ENCODE results near the gene FGF23. TPM values are rescaled to one million over a fixed set of nuclear protein-coding genes. Genes with fewer than 3 reads are reported as not detected.

The FGF23 gene
- total and polyA plus RNA-seq, 2 of the 4 experiments (the other 2 are of a cell fraction): not detected

- no peak overlapping the region for H2AK9ac ChIP-seq (replicated peaks; ENCODE audit: low read depth, low read length, poor library complexity)
- H2BK5ac ChIP-seq (ENCODE audit: low read depth, low read length, poor library complexity, severe bottlenecking): no peak overlapping the region
- H3K56ac ChIP-seq (ENCODE audit: extremely low read depth, insufficient read depth, low read length): no peak overlapping the region
- dilution Hi-C loops (cut with HindIII; ENCODE audit: low sequenced_read_pairs, unreplicated experiment) (no loop called here), intact Hi-C loops (cut with micrococcal nuclease) (no loop called here), in situ Hi-C loops (cut with MboI; ENCODE audit: low sequenced_read_pairs) (no loop called here)
- H2AK5ac ChIP-seq (ENCODE audit: low read depth, low read length): no peak overlapping the region
- H2AFZ ChIP-seq (replicated peaks; ENCODE audit: low read length, poor library complexity): no peak overlapping the region
- H4K91ac ChIP-seq (ENCODE audit: insufficient read depth, low read depth, low read length): no peak overlapping the region
- BruUV-seq (replicated peaks): no TSS peak
- ATAC-seq (ENCODE audit: low read depth) (no peak), DNase-seq (no peak)
- peaks cover 7% of the 10 kb centered on the region for H3K27me3 ChIP-seq (ENCODE audit: control insufficient read depth, insufficient read depth, low read length)
- CTCF ChIA-PET: no interaction called here
- H3K36me3 ChIP-seq (ENCODE audit: control insufficient read depth, insufficient read depth, low read length): no peaks in the 10 kb centered on the region
- H3K4me1 ChIP-seq (ENCODE audit: control insufficient read depth, insufficient read depth, low read length): no peaks in the 10 kb centered on the region
- no peaks in the 10 kb centered on the region for H4K20me1 ChIP-seq (ENCODE audit: insufficient read depth, low read length)
- H3K9me3 ChIP-seq (ENCODE audit: control insufficient read depth, insufficient read depth, low read length): no peaks in the 10 kb centered on the region
- no peak overlapping the region for H2BK120ac ChIP-seq (ENCODE audit: low read depth, low read length)
- no peak overlapping the region for H4K8ac ChIP-seq (ENCODE audit: low read depth in 2 of 2, low read length in 2 of 2)
- H3K4ac ChIP-seq (ENCODE audit: low read depth, low read length): no peak overlapping the region
- no peak overlapping the region for H3K23ac ChIP-seq (ENCODE audit: low read depth, low read length)
- H3K27ac ChIP-seq (ENCODE audit: insufficient read depth, low read length): no peak overlapping the region
- no CpG with 5 or more reads among the region's 3 CpGs for WGBS, 2 experiments (ENCODE audit: extremely low coverage in 2 of 2, insufficient read length in 1 of 2)
- H3K79me1 ChIP-seq (ENCODE audit: low read depth in 1 of 2, low read length in 2 of 2): no peaks in the 10 kb centered on the region
- no peak overlapping the region for H3K18ac ChIP-seq (ENCODE audit: low read depth, low read length)
- no peaks in the 10 kb centered on the region for H3K9me1 ChIP-seq (ENCODE audit: insufficient read depth, low read length)
- H3K14ac ChIP-seq (replicated peaks; ENCODE audit: low read depth, low read length): no peak overlapping the region
- TF ChIP-seq RCOR1 (IDR thresholded peaks at IDR 0.05; ENCODE audit: insufficient replicate concordance, low read length) (no peak), POLR2A (IDR thresholded peaks at IDR 0.05; ENCODE audit: low read depth, low read length) (no peak), SMC3 (IDR thresholded peaks at IDR 0.05; ENCODE audit: low read depth, low read length) (no peak), MAZ (IDR thresholded peaks at IDR 0.05; ENCODE audit: borderline replicate concordance, low read depth, low read length) (no peak), ELK1 (IDR thresholded peaks at IDR 0.05; ENCODE audit: borderline replicate concordance, low read depth, low read length) (no peak), USF2 (IDR thresholded peaks at IDR 0.05; ENCODE audit: low read depth, low read length) (no peak), RFX5 (IDR thresholded peaks at IDR 0.05; ENCODE audit: low read depth, low read length) (no peak), CEBPB (IDR thresholded peaks at IDR 0.05; ENCODE audit: low read depth, low read length) (no peak), MAFK (IDR thresholded peaks at IDR 0.05; ENCODE audit: low read depth, low read length) (no peak), MXI1 (IDR thresholded peaks at IDR 0.05; ENCODE audit: borderline replicate concordance, low read depth, low read length) (no peak), CTCF (conservative IDR thresholded peaks at IDR 0.05; ENCODE audit: low read depth, low read length) (no peak), RAD21 (IDR thresholded peaks at IDR 0.05; ENCODE audit: low read length) (no peak), FOS (IDR thresholded peaks at IDR 0.05; ENCODE audit: low read depth, low read length) (no peak), NFE2L2 (IDR thresholded peaks at IDR 0.05; ENCODE audit: low read depth, low read length) (no peak), CHD1 (IDR thresholded peaks at IDR 0.05; ENCODE audit: low read depth, low read length) (no peak)
- H2BK20ac ChIP-seq (ENCODE audit: low read depth, low read length): no peak overlapping the region
- POLR2A ChIA-PET (ENCODE audit: unreplicated experiment): no interaction called here
- H3K4me2 ChIP-seq (ENCODE audit: low read depth, low read length): no peak overlapping the region
- no peak overlapping the region for H3K9ac ChIP-seq (ENCODE audit: low read depth, low read length)
- no peak overlapping the region for H4K5ac ChIP-seq (ENCODE audit: low read depth, low read length)
- H3K4me3 ChIP-seq (ENCODE audit: insufficient read depth, low read depth, low read length): no peak overlapping the region
- H2BK15ac ChIP-seq (ENCODE audit: low read depth, low read length): no peak overlapping the region
Observed at GRCh38 chr12:4401117-4401516, 21.6 kb upstream of the FGF23 start.

All from IMR-90 (cell line).